HG02943 (cell line): ENCODE data around the gene MED17.
"Not testable (repeated sequence)": the region's sequence is repeated elsewhere in the genome, so short reads cannot be mapped to it uniquely, and the experiment has no call there.

ENCODE experiments used
- ATAC-seq: cut with Tn5 transposase; IDR thresholded peaks from one replicate; pipeline ENCODE4 v1.9.1; 2021; ENCODE audit warnings: mild to moderate bottlenecking, low read depth, moderate library complexity; ENCODE audit not compliant: unreplicated experiment

MED17 gene

DNA sequence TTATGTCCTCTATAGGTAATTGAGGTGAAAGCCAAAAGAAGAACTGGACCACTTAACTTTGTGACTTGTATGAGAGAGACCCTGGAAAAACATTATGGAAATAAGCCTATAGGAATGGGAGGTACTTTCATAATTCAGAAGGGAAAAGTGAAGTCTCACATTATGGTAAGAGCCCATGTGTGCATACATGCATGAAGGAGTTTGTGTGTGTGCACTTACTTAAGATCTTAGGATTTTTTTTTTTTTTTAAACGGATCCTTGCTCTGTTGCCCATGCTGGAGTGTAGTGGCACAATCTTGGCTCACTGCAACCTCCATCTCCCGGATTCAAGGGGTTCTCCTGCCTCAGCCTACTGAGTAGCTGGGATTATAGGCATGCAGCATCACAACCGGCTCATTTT is 26.8 kb upstream of the MED17 start:
- no peak for ATAC-seq

DNA sequence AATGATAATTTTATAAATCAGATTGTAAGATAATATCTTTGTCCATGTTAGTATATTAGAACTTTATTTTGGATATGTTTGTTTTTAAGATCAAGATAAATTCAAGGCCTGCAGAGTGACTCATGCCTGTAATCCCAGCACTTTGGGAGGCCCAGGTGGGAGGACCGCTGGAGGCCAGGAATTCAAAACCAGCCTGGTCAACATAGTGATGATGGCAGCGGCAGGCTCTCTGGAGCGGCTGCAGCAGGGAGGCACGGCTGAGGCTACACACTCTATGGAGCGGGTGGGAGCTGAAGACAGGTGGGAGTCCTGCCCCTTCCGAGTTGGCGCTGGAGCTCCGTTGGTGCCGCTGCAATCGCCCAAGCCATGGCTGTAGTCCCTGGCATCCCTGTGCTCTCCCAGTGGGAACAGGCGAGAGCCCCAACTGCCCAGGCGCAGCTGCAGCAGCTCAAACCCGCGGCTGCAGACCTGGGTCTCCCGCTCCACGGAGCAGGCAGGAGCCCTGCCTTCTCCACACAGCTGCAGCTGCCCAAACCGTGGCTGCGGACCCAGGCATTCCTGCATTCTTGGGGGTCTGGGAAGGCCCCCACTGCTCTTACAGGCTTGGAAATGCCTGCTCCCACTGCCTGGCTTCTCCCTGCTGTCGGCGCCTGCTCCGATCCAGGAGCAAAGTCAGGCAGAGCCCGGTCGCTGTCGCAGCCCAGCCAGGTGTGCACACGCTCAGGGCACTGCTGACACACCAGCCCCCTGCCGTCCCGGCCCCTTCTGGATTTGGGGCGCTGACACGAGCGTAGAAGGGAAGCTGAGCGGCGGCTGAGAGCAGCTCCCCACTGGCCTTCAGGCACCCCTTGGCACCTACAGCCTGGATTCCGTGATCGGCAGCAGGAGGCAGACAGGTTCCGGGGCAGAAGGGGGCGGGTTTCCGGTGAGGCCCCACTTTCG is 25.9 kb upstream of the MED17 start:
- ATAC-seq, result no peak

DNA sequence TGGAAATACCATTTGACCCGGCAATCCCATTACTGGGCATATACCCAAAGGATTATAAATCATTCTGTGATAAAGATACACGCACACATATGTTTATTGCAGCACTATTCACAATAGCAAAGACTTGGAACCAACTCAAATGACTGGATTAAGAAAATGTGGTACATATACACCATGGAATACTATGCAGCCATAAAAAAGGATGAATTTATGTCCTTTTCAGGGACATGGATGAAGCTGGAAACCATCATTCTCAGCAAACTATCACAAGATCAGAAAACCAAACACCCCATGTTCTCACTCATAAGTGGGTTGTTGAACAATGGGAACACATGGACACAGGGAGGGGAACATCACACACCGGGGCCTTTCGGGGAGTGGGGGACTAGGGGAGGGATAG is 25.0 kb upstream of the MED17 start:
- not testable (repeated sequence) for ATAC-seq

DNA sequence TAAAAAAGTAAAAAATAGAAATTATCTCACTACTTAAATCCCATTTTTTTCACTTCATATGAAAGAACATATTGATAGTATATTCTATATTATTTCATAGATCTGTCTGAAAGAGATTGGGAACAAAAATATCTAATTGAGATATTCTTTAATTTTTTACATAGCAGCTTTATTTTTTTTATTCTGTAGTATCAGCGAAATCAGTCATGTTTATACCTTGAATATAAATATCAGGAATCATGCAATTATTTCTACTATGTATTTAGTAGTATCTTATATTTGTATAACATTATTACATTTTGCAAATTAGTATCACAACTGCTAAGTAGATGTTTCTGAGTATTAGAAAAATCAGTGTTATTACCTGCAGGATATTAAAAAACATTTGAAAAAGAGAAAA is 22.2 kb upstream of the MED17 start:
- ATAC-seq, result no peak

DNA sequence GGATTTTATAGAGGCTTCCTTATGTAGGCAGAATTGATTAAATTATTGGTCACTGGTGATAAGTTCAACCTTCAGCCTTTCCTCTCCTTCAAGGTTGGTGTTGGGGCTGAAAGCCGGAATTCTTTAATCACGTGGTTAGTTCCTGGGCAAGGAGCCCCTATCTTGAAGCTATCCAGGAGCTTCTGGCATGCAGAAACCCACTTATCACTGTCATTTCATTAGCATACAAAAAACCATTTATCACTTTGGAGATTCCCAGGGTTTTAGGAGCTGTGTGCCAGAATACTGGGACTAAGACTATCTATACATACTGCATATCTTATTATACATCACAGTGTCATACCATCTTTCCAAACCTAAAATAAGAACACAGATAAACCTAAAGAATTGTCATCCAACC is 18.5 kb upstream of the MED17 start:
- ATAC-seq, result no peak

DNA sequence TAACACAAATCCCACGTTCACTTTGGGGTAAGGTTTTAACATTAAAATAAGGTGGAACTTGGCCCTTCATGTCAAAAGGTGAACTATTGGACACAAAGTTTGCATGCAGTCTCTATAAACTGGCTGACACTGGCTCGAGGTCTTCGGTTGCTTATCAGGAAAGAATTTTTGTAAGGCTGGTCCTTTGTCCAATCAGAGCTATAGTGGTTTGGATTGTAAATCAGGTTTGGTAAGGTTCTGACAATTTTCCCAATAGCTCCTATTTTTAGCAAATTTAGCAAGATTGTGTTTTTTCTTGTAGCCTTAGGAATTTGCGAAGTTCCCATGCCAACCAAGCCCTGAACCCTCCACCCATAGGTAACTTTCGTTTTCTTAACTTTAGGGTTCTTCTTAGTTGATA is 17.6 kb upstream of the MED17 start:
- no peak for ATAC-seq

DNA sequence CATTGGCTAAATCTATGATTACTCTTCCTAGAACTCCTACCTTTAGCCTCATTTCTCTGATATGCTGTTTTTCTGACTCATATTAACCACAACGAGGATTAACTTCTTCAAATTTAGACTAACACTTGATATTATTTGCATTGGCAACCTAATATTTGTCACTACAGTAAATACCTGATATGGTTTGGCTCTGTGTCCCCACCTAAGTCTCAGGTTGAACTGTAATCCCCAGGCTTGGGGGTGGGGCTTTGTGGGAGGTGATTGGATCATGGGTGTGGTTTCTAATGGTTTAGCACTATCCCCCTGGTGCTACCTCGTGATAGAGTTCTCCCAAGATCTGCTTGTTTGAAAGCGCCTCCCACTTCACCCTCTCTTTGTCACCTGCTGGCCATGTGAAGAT is 17.1 kb upstream of the MED17 start:
- ATAC-seq, result no peak

DNA sequence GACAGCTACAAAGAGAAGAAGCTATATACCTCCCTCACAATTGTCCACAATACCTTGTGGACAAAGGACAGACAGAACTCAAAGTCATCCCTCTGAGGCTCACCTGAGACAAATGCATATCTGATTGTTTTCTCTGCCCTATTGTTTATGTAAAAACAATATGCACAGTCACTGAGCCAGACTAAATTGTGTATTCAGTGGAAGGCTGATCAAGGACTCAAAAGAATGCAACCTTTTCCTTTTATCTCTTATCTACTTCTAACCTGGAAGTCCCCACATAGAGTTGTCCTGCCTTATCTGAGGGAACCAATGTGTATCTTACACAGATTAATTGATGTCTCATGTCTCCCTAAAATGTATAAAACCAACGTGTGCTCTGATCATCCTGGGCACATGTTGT is 13.9 kb upstream of the MED17 start:
- ATAC-seq, result no peak

DNA sequence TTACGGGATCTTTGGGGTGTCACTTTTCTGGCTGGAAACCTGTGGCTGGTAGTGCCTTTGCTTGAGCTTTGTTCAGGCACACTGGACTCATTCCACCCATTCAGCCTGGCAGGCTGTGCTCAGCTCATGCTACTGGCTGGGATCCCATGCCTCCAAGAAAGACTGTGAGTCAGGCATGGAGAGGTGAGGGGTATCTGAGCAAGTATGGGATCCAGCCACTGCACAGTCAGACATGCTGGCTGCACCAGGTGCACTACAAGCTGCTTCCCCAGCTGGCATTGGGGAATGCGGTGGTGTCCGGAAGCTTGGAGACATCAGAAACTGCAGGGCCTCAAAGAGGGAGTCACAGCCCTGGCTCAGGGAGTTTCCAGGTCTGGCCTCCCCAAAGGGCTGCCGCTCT is 12.0 kb upstream of the MED17 start:
- no peak for ATAC-seq

DNA sequence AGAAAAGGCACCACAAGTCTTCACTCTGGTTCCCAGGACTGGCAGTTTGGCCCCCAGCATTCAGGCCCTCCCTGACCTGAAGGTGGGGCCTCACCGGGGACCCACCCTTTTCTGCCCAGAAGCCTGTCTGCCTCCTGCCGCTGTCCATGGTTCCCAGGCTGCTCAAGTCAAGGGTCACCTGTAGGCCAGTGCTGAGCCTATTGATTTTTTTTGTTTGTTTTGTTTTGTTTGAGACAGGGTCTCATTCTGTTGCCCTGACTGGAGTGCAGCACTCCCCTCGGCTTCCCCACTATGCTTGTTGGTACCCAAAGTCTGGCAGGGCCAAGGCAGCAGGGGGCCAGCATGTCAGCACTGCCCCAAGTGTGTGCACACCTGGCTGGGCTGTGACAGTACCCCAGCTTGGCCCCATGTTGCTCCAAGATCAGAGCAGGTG is 11.0 kb upstream of the MED17 start:
- no peak for ATAC-seq

DNA sequence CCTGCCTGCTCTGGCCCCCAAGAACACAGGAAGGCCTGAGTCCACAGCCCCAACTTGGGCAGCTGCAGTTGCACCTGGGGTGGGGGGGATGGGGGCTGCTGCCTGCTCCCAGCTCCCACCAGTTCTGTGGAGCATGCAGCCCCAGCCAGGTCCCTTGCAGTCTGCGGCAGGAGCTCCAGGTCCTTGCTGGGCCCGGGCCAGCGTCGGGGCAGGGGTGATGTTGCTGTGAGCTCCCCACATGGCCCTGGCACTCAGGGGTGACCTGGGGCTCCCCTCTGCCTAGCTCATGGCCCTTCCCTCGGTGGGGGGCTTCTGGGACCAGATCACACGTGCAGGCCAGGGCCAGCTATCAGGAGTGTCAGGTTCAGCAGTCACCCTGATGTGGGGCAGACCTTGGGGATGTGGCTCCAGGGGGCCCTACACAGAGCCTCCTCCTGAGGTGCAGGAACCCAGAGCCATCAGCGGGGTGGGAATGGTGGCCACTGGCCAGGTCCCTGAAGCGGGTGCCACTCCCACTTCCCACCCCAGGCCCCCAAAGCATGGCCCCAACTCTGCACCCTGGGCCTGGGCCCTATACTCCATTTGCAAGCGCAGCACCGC is 10.4 kb upstream of the MED17 start:
- ATAC-seq, result no peak

DNA sequence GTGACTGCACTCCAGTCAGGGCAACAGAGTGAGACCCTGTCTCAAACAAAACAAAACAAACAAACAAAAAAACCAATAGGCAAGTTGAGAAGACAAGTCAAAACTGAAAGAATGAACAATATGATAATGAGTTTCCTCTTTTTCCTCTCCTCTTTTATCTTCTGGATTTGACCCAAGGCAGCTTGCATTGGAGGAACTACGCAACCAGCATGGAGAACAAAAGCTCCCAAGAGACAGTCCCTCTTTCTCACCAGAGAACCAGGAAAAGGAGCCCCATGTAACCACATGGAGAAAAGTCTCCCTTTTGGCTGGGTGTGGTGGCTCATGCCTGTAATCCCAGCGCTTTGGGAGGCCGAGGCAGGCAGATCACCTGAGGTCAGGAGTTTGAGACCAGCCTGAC is 9.5 kb upstream of the MED17 start:
- not testable (repeated sequence) for ATAC-seq

DNA sequence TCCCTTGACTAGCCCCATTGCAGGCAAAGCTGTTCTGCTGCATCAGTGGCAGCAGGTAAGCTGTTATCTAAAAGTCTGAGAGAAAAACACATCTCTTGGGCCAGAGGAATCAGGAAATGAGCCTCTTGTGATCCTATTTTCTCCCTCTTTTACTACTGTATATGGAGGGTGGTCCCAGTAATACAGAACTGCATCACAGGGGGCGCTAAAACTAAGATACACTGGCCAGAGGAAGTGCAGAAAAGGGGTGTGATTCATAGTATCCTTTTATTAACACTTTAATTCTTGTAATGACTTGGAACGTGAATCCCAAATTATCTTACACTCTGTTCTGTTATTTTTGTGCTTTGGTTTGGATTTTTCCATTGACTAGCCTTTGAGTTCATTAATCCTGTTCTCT is 8.8 kb upstream of the MED17 start:
- no peak for ATAC-seq

DNA sequence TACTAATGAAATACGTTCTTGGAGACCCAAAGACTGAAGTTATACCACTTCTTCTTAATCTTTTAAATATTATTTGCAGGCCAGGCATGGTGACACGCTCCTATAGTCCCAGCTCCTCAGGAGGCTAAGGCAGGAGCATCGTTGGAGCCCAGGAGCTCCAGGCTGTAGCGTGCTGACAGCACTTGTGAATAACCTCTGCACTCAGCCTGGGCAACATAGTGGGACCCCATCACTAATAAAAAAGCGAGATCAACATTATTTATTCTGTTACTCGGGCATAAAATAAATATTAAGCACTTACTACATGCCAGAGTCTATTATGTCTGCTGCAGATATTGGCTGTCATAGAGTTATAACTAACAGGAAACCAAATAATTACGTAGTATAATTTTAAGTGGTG is 720 bp upstream of the MED17 start:
- ATAC-seq, result no peak

DNA sequence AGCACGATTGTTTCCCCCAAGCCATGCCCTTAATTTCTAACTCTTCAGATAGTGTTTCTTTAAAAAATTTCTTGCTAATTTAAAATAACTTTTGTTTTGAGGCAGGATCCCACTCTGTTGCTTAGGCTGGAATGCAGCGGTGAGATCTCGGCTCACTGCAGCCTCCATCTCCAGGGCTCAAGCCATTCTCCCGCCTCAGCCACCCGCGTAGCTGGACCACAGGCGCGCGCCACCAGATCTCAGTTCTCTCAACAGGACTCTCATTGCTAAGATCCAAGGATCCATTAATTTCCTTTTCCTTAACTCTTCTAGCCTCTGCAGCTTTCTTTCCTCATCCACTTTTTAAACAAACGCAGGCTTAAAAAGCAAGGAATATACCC is 327 bp upstream of the MED17 start:
- ATAC-seq, result peak; percentile 47

DNA sequence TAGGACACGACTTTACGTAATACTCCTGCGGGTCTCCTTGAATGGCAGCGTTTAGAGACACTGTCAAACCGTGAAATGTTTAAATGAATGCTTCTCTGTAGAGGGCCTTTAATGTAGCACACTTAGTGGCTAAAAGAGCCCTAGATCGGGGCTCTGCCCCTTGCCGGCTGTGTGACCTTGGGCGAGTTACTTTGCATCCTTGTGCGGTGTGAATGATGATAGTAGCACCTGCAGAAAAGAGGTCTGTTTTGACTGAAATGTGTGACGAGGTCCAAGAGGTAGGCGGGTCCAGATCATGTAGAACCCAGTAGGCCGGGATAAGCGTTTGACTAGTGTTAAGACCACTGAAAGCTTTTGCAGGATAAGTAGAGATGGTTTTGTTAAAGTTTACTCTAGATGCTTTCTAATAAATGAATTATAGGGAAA is 866 bp downstream of the MED17 start:
- ATAC-seq, result peak; percentile 27

DNA sequence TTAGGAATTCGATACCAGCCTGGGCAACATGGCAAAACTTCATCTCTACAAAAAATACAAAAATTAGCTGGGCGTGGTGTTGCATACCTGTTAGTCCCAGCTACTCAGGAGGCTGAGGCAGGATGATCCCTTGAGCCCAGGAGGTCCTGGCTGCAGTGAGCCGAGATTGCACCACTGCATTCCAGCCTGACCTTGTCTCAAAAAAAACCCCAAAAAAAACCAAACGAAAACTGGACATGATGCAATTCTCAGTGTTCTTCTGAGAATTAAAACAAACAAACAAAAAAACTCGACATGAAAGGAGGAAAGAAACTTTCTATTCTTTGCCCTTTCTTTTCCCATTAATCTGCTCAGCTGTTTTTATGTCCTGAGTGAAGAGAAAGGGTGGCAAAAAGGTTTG is 7.4 kb downstream of the MED17 start:
- ATAC-seq, result no peak

DNA sequence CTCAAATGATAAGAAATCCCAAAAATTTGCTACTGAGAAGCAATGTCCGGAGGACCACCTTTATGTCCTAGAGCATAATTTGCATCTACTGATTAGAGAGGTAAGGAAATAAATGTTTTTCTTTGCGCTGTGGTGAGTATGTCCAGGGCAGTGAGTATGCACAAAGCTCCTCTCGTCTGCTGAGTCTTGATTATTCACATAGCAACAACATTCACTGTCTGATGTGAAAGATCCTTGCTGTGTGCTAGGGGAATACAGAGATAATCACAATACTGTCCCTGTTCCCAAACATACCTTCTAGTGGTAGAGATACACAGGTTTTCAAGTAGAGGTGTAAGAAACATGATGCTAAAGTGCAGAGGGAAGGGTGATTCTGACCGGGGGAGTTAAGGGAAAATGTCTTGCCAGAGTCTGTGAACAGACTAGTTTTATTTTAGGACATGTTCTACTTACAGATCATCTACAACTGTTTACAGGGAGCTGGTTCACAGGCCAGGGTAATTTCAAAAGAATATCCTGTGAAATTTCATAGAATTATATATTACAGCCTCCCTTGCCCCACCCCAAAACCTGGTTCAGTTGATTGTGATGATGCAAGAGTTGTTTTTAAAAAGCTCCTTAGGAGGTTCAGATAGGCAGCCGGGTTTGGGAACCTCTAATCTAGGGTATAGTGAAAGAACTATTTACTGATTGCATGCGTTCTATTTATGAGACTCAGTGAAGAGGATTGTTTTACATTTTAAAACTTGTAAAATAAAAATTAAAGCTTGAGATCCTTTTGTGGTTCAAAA is 12.6 kb downstream of the MED17 start:
- ATAC-seq, result no peak

DNA sequence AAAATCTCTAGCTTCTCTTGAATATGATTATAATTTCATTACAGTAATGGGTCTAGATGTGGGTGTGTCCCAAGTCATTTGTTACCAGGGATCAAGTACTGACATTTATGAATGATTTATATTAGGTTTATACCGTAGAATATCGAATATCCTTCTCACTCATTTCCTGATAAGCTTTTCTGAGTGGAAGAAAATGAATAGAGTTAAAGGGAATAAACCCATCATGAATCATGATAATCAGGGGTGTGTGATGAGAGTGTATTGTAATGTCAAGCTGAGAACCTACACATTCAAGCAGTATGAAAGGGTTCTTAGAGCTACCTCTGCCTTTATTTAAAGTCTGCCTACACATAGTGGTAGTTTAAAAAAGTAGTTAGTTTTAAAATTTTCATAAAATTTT is 17.3 kb downstream of the MED17 start:
- ATAC-seq, result no peak

DNA sequence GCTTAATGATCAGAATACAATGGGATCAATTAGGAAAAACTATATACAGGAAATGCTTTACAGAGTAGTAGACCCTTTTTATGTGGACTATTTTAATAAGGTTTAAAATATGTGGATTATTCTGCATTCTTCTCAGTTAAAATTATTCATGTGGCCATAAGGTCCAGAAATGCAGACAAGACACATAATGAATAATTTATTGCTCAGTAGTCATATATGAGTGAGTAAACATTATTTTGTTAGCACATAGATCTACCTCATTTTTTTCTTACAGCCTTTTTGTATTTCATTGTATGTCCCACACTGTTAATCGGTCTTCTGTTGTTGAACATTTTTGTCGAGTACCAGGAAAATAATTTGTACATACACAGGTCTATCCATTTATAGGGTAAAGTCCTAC is 20.8 kb downstream of the MED17 start:
- ATAC-seq, result no peak

DNA sequence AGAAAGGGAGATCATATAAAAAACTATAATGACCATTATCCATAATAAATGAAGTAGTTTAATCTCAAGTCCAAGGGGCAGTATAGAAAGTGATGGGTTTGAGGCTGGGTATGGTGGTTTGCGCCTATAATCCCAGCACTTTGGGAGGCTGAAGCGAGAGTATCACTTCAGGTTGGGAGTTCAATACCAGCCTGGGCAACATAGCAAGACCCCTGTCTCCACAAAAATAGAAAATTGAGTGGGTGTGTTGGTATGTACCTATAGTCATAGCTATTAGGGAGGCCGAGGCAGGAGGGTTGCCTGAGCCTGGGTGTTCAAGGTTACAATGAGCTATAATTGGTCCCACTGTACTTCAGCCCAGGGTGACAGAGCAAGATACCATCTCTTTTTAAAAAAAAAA is 23.9 kb downstream of the MED17 start:
- ATAC-seq, result no peak
